ENCODE results near the gene GPR146.

GPR146 gene

GRCh38 chr7:1095621-1096155 is 51.3 kb downstream of the GPR146 start:
- DNase-seq: no peak

DNA sequence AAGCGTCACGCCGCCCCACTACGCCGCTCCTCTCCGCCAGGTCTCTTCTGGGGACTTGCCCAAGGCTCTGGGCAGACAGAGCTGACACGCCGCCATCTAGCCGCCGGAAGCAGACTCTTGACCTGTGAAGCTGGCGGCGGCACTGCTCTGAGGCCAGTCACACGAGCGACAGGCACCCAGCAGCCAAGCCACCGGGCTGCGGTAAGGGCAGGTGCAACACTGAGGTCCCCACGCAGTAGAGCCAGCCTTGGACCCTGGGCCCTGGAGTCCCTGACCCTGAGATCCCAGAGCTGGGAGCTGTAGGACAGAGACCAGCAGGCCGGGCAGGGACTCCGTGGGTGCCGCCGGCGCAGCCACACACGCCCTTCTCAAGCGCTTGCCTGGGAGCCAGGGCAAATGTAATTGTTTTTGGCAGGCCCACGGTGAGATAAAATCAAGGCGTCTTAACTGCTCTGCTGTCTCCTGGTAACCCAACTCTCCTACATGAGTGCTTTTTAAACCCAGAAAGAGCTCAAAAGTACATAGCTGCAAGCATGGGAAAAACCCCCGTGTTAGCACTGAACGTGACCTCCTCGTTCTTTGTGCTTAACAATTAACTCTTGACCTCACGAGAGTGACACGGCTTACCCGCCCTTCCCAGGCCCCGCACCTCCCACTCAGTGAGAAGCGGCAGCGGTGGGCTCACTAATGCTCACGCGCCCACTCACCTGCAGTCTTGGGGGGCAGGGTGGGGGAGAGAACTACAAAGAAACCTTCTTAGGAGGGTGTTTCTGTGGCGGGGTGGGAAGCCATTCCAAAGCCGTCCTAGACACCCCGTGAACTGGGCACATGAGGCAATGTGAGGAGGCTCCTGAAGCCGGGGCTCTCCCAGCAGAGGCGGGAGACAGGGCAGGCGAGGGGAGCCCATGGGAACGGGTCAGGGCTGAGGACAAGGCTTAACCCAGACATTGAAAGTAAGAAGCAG is 52.1 kb downstream of the GPR146 start:
- no peak for DNase-seq

DNA sequence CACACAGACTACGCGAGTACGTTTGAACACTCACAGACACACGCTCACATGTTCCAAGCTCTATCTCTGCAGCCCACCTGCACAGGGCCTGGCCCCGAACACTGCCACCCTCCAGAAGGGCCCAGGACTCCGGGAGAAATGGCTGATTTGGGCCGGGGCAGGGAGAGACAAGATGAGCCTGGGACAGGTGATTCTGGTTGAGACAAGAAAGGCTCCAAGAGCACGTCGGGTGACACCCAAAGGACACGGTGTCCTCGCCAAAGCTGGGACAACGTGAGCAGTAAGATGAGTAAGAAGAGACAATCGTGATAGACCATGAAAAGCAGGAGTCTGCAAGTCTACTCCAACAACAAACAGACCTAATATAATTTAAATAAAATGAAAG is 52.8 kb downstream of the GPR146 start:
- DNase-seq: no peak

GRCh38 chr7:1098243-1099153 is 54.2 kb downstream of the GPR146 start:
- no peak for DNase-seq

- no peak for DNase-seq
Measured at GRCh38 chr7:1099154-1099542, 54.8 kb downstream of the GPR146 start.

GRCh38 chr7:1099637-1100036 is 55.3 kb downstream of the GPR146 start:
- DNase-seq: no peak

- DNase-seq: no peak
Measured at GRCh38 chr7:1100386-1100785, 56.0 kb downstream of the GPR146 start.

DNA sequence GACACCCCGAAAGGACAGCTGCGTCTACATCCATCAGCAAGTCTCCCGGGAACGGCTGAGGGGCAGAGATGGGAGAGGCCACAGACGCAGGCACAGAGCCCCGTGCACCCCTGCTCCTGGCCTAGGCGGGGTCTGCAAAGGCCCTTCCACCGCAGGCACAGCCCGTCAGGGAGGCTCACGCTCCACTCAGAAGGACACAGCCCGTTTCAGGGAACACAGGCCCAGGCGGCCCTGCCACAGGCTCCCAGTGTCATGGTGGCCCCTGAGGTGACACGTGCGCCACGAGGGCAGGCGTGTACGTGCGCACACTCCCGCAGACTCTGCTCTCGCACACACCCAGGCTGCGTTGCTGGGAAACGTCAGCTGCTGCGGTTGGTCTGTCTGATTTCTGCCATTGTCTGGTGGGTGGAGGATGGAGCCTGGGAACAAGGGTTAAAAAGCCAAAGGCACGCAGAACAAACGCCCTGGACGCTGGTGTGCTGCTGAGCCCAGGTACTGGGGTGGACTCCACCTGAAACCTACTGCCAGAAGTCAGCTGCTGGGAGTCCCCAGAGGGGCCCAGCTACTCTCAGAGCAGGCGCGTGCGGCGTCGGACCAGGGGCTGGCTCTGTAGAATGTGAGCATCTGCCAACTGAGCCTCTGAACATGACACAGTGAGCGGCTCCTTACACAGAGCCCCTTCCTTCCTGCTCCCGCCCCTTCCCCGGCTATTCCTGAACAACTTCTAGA is 56.7 kb downstream of the GPR146 start:
- DNase-seq: no peak

GRCh38 chr7:1101563-1102431 is 57.5 kb downstream of the GPR146 start:
- no peak for DNase-seq

DNA sequence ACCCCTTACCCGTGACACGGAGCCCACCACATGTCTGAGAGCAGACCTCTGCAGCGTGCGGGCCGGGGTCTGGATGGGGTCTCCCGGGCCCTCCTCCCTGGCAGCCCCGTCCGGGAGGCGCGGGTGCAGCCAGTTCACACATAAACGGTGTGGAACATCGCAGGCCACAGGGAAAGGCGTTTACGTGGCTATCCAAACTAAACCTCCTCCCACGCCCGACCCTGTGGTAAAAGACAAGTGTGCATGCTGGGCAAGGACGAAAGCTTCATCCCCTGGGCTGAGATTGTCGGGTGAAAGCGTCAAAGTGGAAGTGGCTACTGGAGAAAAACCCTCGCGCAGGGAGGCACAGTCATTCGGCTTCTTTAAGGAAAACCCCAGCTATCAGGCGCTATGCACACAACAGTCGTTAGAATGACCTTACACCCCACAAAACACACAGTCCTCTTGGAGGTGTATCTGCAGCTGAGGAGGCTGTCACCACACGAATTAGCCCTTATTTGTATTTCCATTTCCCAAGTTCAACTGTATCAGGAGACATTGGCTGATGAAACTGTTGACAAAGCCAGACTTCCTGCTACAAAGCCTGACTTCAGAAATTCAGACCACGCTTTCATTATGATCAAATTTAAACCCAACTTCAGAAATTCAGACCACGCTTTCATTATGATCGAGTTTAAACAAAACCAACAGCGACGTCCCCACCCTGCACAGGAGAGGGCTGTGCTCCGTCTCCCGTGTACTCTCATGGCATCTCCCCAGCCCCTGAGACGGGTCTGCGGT is 58.9 kb downstream of the GPR146 start:
- peak; percentile 83 for DNase-seq

DNA sequence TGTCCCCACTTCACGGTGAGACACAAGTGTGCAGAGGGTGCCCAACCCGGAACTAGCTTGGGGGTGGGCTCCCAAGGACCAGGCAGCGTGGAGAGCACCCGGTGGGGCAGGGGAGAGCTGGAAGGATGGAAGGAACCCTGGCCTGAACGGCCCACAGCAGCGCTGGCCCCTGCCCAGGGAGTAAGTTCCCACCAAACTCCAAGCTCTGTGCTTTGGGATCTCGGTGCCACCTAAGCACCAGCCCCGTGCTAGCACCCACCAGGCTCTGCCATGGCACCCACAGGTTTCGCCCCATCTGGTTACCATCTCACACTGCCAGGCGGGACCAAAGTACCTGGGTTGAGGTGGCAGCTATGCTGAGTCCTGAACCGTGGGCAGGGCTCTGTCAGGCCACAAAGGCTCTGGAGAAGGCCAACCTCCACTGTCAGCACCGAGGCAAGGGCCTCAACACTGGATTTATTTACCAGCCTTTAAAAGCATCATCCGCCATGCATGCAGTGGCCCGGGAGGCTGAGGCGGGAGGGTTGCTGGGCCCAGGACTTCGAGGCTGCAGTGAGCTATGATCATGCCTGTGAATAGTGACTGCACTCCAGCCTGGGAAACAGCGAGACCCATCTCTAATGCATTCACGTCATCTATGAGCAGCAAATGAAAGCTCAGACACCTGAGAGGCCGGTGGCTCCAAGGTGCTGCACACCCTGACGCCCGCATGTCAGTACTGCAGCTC is 59.6 kb downstream of the GPR146 start:
- no peak for DNase-seq

DNA sequence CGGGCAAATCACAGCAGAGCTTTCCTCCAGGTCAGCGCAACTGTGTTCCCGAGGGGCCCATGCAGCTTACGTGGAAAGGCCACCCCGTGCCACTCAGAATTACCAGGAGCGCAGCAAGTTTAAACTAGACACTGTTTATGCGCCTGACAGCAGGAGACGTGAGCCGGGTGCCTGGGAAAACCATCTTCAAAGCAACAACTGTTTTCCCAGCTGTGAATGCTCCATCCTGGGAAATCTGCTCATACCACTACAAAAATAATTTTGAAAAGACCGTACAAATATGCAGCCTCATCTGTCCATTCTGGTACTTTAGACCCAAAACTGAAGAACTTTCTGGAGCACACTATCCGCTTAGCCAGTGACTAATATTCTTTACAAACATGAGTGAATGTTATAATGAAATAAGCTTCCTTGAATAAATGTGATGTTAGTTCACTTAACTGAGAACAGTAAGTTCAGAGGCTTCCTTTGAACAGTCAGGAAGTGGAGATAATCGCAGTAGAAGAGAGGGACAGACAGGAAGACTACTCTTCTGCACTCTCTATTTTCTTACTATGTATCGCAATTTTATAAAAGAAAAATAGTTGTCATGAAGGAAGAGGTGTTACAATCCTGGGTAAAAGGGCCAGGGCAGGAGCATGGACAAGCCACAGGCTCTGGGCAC is 60.3 kb downstream of the GPR146 start:
- DNase-seq: no peak

- DNase-seq: no peak
Measured at GRCh38 chr7:1105189-1105588, 60.8 kb downstream of the GPR146 start.

DNA sequence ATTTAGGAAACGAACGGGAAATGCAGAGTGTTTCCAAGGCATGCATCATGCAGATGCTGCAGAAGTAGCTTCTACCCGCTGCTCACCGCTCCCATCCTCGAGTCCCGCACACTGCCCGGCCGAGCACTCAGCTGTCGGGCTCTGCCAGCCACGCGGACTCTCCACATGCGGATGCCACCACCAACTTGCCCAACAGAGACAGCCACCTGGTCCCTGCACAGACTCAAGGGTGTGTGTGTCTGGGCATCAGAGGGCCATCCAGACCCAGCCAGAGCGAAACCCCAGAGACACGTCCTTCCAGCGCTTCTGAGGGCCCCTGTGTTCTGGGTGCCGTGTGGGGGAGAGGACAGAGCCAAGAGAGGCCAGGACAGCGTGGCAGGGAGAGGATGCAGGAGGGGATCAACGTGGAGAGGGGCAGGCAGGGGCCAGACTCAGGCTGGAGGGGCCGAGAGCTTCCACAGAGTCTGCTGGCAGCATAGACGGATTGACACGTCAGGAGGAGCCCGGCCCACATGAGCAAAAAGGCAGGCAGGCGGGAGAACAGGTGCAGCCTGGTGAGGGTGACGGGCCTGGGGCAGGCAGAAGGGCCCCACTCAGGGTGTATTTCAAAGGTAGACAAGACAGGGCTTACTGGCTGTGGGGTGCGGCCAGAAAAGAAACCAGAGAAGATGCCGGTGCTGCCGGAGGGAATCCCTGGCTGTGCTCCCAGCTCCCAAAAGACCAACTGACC is 61.9 kb downstream of the GPR146 start:
- no peak for DNase-seq

DNA sequence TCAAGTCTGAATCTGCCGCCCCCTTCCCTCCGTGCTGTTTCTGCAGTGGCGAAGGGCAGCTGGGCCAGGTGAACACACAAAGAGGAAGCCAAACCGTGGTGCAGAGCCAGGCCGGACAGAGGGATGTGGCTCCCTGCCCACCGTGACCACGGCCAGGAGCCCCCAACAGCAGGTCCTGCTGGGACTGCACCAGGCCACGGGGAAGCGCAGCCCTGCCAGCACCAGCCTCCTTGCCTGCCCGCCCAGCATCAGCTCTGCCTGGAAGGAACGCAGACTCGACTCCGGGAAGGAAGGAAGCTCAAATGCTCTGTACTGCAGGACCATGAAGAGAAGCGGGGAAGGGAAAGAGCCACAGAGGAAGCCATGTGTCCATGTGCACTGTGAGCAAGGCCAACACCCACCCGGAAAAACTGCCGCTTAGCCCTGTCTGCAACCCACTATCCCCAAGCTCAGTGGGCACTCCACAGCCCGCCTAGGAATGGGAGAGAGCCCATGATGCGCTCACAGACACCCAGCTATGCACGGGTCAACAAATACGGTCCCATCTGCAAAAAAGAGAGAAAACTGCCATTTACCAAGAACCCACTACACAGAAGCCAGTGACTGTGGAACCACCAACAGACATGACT is 62.6 kb downstream of the GPR146 start:
- no peak for DNase-seq

GRCh38 chr7:1108264-1108920 is 64.0 kb downstream of the GPR146 start:
- no peak for DNase-seq
